ENCODE measurements around the gene TTC34.

DNA sequence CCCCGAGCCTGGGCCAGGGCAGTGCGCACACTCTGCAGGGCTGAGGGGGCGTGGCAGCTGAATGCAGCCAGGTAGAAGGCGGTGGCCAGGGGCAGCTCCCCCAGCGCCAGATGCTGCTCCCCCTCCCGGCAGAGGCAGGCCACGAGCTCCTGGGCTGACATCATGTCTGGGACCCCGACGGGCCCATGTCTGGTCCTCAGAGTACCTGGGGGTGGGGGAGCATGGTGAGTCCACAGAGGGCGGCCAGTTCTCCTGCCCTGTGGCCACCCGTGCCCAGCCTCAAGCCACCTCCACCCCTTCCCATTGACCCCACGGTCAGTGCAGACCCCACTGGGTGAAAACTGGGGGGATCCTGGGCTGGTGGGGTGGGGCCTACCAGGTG lies 838 bp downstream of the TTC34 start:
- TF ChIP-seq POLR2A (IDR thresholded peaks at IDR 0.05) = no peak
- TF ChIP-seq, protein P1, sequence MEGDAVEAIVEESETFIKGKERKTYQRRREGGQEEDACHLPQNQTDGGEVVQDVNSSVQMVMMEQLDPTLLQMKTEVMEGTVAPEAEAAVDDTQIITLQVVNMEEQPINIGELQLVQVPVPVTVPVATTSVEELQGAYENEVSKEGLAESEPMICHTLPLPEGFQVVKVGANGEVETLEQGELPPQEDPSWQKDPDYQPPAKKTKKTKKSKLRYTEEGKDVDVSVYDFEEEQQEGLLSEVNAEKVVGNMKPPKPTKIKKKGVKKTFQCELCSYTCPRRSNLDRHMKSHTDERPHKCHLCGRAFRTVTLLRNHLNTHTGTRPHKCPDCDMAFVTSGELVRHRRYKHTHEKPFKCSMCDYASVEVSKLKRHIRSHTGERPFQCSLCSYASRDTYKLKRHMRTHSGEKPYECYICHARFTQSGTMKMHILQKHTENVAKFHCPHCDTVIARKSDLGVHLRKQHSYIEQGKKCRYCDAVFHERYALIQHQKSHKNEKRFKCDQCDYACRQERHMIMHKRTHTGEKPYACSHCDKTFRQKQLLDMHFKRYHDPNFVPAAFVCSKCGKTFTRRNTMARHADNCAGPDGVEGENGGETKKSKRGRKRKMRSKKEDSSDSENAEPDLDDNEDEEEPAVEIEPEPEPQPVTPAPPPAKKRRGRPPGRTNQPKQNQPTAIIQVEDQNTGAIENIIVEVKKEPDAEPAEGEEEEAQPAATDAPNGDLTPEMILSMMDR (IDR thresholded peaks at IDR 0.05) = no peak
